Osteoblast (primary cell): Measurements from ENCODE around the gene RBM48. TPM values are rescaled to one million over a fixed set of nuclear protein-coding genes. Genes with fewer than 3 reads are reported as not detected.
A peak's percentile ranks its signal among the peaks of the same experiment; 100 is the strongest.

Experiments
- DNase-seq: peaks from one replicate; pipeline ENCODE4 v3.0.0; 2011; ENCODE audit warnings: low spot score, mixed read lengths; ENCODE audit not compliant: insufficient read length; ENCODE audit errors: missing footprints
- H2AFZ ChIP-seq: 2 replicates; pipeline ENCODE4 v1.6.0; 2011; ENCODE audit warnings: mild to moderate bottlenecking, low read length
- H3K27ac ChIP-seq: 2 replicates; pipeline ENCODE4 v1.5.1; 2011; ENCODE audit warnings: mild to moderate bottlenecking, low read depth, low read length, moderate library complexity
- H3K27me3 ChIP-seq: 2 replicates; pipeline ENCODE4 v1.6.0; 2012; ENCODE audit warnings: mild to moderate bottlenecking, control low read depth, inconsistent platforms, low read length, moderate library complexity; ENCODE audit not compliant: insufficient read depth
- H3K36me3 ChIP-seq: 2 replicates; pipeline ENCODE4 v1.5.1; 2011; ENCODE audit warnings: mild to moderate bottlenecking, low read length, control low read depth, moderate library complexity; ENCODE audit not compliant: insufficient read depth
- H3K4me1 ChIP-seq: 2 replicates; pipeline ENCODE4 v1.5.1; 2011; ENCODE audit warnings: mild to moderate bottlenecking, low read length, control low read depth, moderate library complexity; ENCODE audit not compliant: insufficient read depth
- H3K4me2 ChIP-seq: 2 replicates; pipeline ENCODE4 v1.6.0; 2011; ENCODE audit warnings: mild to moderate bottlenecking, low read length; ENCODE audit not compliant: insufficient read depth
- H3K4me3 ChIP-seq: fragments of 200-600 bp; sonication (generic); 3 replicates; pipeline ENCODE4 v1.5.1; 2012; ENCODE audit warnings: mild to moderate bottlenecking, low read length, inconsistent platforms; ENCODE audit not compliant: insufficient read depth
- H3K79me2 ChIP-seq: 2 replicates; pipeline ENCODE4 v1.6.0; 2012; ENCODE audit warnings: mild to moderate bottlenecking, low read length, control low read depth, inconsistent platforms; ENCODE audit not compliant: insufficient read depth
- H3K9me3 ChIP-seq: 2 replicates; pipeline ENCODE4 v1.5.1; 2011; ENCODE audit warnings: low read depth, low read length, control low read depth
- H4K20me1 ChIP-seq: 2 replicates; pipeline ENCODE4 v1.6.0; 2012; ENCODE audit warnings: mild to moderate bottlenecking, low read length, control low read depth; ENCODE audit not compliant: insufficient read depth
- total RNA-seq: library from RNA; depleted of rRNA; stranded (reverse); fragments of >200 nt; gene quantifications from 2 replicates; pipeline ENCODE4 v1.2.3, GENCODE V29; 2012
- TF ChIP-seq, protein P1 (sequence below): IDR thresholded peaks from 2 replicates; pipeline ENCODE4 v1.5.1; 2011; ENCODE audit warnings: mild to moderate bottlenecking, low read depth, low read length, moderate library complexity; ENCODE audit errors: extremely low read depth

Gene RBM48
- total RNA-seq, 1 donor = 11.2 TPM

DNA sequence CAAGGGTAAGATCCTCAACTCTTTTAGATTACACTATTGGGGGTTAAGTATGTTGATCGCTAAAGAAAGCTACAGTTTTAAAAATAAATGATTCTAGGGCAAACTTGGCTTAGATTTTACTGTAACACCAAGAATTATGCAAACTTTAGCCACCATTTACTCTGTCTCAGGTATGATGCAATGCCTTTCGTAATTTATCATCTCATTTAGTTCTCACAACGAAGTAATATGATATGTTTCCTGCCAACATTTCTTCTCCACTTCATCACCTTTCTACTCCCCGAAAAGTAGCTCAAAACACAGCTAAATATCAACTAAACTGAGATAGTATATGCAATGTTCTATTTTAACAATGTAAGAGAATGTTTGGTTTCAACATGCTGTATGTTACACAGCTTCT is 40.5 kb downstream of the RBM48 start:
- Histone ChIP-seq H4K20me1 (no peaks in the 10 kb centered on the region), H3K4me2 (no peak overlapping the region), H3K36me3 (peaks cover 46% of the 10 kb centered on the region), H3K27ac (peak overlapping the region; percentile 3), H2AFZ (no peak overlapping the region), H3K4me3 (no peak overlapping the region), H3K4me1 (peaks cover 4% of the 10 kb centered on the region), H3K9me3 (no peaks in the 10 kb centered on the region), H3K79me2 (peaks cover 7% of the 10 kb centered on the region), H3K27me3 (no peaks in the 10 kb centered on the region)
- DNase-seq = no peak
- TF ChIP-seq, protein P1, sequence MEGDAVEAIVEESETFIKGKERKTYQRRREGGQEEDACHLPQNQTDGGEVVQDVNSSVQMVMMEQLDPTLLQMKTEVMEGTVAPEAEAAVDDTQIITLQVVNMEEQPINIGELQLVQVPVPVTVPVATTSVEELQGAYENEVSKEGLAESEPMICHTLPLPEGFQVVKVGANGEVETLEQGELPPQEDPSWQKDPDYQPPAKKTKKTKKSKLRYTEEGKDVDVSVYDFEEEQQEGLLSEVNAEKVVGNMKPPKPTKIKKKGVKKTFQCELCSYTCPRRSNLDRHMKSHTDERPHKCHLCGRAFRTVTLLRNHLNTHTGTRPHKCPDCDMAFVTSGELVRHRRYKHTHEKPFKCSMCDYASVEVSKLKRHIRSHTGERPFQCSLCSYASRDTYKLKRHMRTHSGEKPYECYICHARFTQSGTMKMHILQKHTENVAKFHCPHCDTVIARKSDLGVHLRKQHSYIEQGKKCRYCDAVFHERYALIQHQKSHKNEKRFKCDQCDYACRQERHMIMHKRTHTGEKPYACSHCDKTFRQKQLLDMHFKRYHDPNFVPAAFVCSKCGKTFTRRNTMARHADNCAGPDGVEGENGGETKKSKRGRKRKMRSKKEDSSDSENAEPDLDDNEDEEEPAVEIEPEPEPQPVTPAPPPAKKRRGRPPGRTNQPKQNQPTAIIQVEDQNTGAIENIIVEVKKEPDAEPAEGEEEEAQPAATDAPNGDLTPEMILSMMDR = no peak

GRCh38 chr7:92576296-92576695 is 47.7 kb downstream of the RBM48 start:
- peaks cover 30% of the 10 kb centered on the region for H3K79me2 ChIP-seq
- H3K4me2 ChIP-seq = no peak overlapping the region
- no peaks in the 10 kb centered on the region for H3K9me3 ChIP-seq
- H3K4me3 ChIP-seq = no peak overlapping the region
- no peaks in the 10 kb centered on the region for H3K27me3 ChIP-seq
- no peak overlapping the region for H3K27ac ChIP-seq
- H4K20me1 ChIP-seq = peaks cover 6% of the 10 kb centered on the region
- no peaks in the 10 kb centered on the region for H3K4me1 ChIP-seq
- no peak overlapping the region for H2AFZ ChIP-seq
- DNase-seq = no peak
- TF ChIP-seq, protein P1 = no peak
- peaks cover 83% of the 10 kb centered on the region for H3K36me3 ChIP-seq

- peaks cover 40% of the 10 kb centered on the region for H4K20me1 ChIP-seq
- peaks cover 12% of the 10 kb centered on the region for H3K4me1 ChIP-seq
- H3K4me3 ChIP-seq = no peak overlapping the region
- H2AFZ ChIP-seq = no peak overlapping the region
- TF ChIP-seq, protein P1 = no peak
- DNase-seq = no peak
- peaks cover 90% of the 10 kb centered on the region for H3K79me2 ChIP-seq
- H3K9me3 ChIP-seq = no peaks in the 10 kb centered on the region
- no peaks in the 10 kb centered on the region for H3K27me3 ChIP-seq
- H3K27ac ChIP-seq = no peak overlapping the region
- H3K4me2 ChIP-seq = no peak overlapping the region
- H3K36me3 ChIP-seq = peaks cover 29% of the 10 kb centered on the region
Measured at GRCh38 chr7:92582948-92583347, 54.4 kb downstream of the RBM48 start.

DNA sequence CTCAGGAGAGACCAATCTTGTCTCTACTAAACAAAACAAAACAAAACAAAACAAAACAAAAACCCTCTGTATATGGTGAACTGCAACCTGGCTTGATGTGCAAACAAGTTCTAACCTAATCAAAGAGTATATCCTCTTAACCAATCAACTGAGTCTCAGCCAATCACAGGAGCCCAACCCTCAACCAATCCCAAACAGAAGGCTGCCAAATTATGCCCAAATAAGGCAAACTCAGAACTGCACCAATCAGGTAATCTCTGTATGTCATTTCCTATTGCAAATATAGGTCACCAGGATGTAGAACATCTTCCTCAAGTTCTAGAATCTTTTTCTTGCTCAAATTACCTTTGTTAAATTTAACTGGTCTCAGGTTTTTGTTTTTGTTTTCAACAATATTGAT is 56.4 kb downstream of the RBM48 start:
- Histone ChIP-seq H3K27me3 (no peaks in the 10 kb centered on the region), H3K27ac (no peak overlapping the region), H3K79me2 (peaks cover 98% of the 10 kb centered on the region), H2AFZ (no peak overlapping the region), H4K20me1 (peaks cover 57% of the 10 kb centered on the region), H3K4me1 (peaks cover 26% of the 10 kb centered on the region), H3K36me3 (peaks cover 10% of the 10 kb centered on the region), H3K9me3 (no peaks in the 10 kb centered on the region), H3K4me3 (no peak overlapping the region), H3K4me2 (no peak overlapping the region)
- no peak for DNase-seq
- TF ChIP-seq, protein P1 = no peak
